ENCODE measurements around the gene IGSF22. TPM values are rescaled to one million over a fixed set of nuclear protein-coding genes. Genes with fewer than 3 reads are reported as not detected.
"Not testable (repeated sequence)": the region's sequence is repeated elsewhere in the genome, so short reads cannot be mapped to it uniquely, and the experiment has no call there.

Gene IGSF22
- total RNA-seq, 1 experiment from 2014 or later, result not detected

GRCh38 chr11:18681949-18682348 is 44.0 kb downstream of the IGSF22 start:
- not testable (repeated sequence) for H3K9me2 ChIP-seq (replicated peaks; ENCODE audit: insufficient read depth, low read length); DNase-seq; H3K9me3 ChIP-seq (ENCODE audit: low read length); H3K4me1 ChIP-seq (ENCODE audit: low read length); H3K27ac ChIP-seq (ENCODE audit: low read length); H3K9ac ChIP-seq (ENCODE audit: low read length); H3K4me3 ChIP-seq (ENCODE audit: low read length); H2AFZ ChIP-seq (ENCODE audit: low read length); H4K20me1 ChIP-seq (ENCODE audit: insufficient read depth, low read depth, low read length); H3K4me2 ChIP-seq (ENCODE audit: low read depth, low read length, poor library complexity, severe bottlenecking); H3K79me2 ChIP-seq (ENCODE audit: low read length); H3K27me3 ChIP-seq (ENCODE audit: low read length); H3K36me3 ChIP-seq (ENCODE audit: insufficient read depth, low read length)

- Histone ChIP-seq H3K4me1 (ENCODE audit: low read length) (no peaks in the 10 kb centered on the region), H3K9me3 (ENCODE audit: low read length) (no peaks in the 10 kb centered on the region), H3K27me3 (ENCODE audit: low read length) (no peaks in the 10 kb centered on the region), H3K4me2 (ENCODE audit: low read depth, low read length, poor library complexity, severe bottlenecking) (no peak overlapping the region), H3K27ac (ENCODE audit: low read length) (no peak overlapping the region), H3K36me3 (ENCODE audit: insufficient read depth, low read length) (no peaks in the 10 kb centered on the region), H2AFZ (ENCODE audit: low read length) (no peak overlapping the region), H3K9ac (ENCODE audit: low read length) (no peak overlapping the region), H3K4me3 (ENCODE audit: low read length) (no peak overlapping the region), H3K79me2 (ENCODE audit: low read length) (no peaks in the 10 kb centered on the region), H3K9me2 (replicated peaks; ENCODE audit: insufficient read depth, low read length) (no peaks in the 10 kb centered on the region), H4K20me1 (ENCODE audit: insufficient read depth, low read depth, low read length) (no peaks in the 10 kb centered on the region)
- no peak for DNase-seq
Observed at GRCh38 chr11:18677560-18677959, 48.4 kb downstream of the IGSF22 start.

- Histone ChIP-seq H3K27me3 (ENCODE audit: low read length) (no peaks in the 10 kb centered on the region), H3K9me3 (ENCODE audit: low read length) (no peaks in the 10 kb centered on the region), H3K79me2 (ENCODE audit: low read length) (no peaks in the 10 kb centered on the region), H2AFZ (ENCODE audit: low read length) (no peak overlapping the region), H3K9me2 (replicated peaks; ENCODE audit: insufficient read depth, low read length) (no peaks in the 10 kb centered on the region), H3K9ac (ENCODE audit: low read length) (no peak overlapping the region), H3K4me2 (ENCODE audit: low read depth, low read length, poor library complexity, severe bottlenecking) (no peak overlapping the region), H3K4me1 (ENCODE audit: low read length) (no peaks in the 10 kb centered on the region), H4K20me1 (ENCODE audit: insufficient read depth, low read depth, low read length) (no peaks in the 10 kb centered on the region), H3K27ac (ENCODE audit: low read length) (no peak overlapping the region), H3K36me3 (ENCODE audit: insufficient read depth, low read length) (no peaks in the 10 kb centered on the region), H3K4me3 (ENCODE audit: low read length) (no peak overlapping the region)
- no peak for DNase-seq
Observed at GRCh38 chr11:18676803-18677202, 49.2 kb downstream of the IGSF22 start.

GRCh38 chr11:18672209-18672608 is 53.8 kb downstream of the IGSF22 start:
- H3K79me2 ChIP-seq (ENCODE audit: low read length); H3K36me3 ChIP-seq (ENCODE audit: insufficient read depth, low read length); DNase-seq; H3K9me3 ChIP-seq (ENCODE audit: low read length); H4K20me1 ChIP-seq (ENCODE audit: insufficient read depth, low read depth, low read length); H3K4me2 ChIP-seq (ENCODE audit: low read depth, low read length, poor library complexity, severe bottlenecking); H3K9me2 ChIP-seq (replicated peaks; ENCODE audit: insufficient read depth, low read length); H3K4me1 ChIP-seq (ENCODE audit: low read length); H3K4me3 ChIP-seq (ENCODE audit: low read length); H3K27ac ChIP-seq (ENCODE audit: low read length); H3K27me3 ChIP-seq (ENCODE audit: low read length); H2AFZ ChIP-seq (ENCODE audit: low read length); H3K9ac ChIP-seq (ENCODE audit: low read length): not testable (repeated sequence)

GRCh38 chr11:18671246-18671645 is 54.7 kb downstream of the IGSF22 start:
- no peak overlapping the region for H3K27ac ChIP-seq (ENCODE audit: low read length)
- no peaks in the 10 kb centered on the region for H3K4me1 ChIP-seq (ENCODE audit: low read length)
- no peaks in the 10 kb centered on the region for H3K27me3 ChIP-seq (ENCODE audit: low read length)
- H3K36me3 ChIP-seq (ENCODE audit: insufficient read depth, low read length), result no peaks in the 10 kb centered on the region
- no peak for DNase-seq
- H2AFZ ChIP-seq (ENCODE audit: low read length), result no peak overlapping the region
- no peak overlapping the region for H3K9ac ChIP-seq (ENCODE audit: low read length)
- H3K9me3 ChIP-seq (ENCODE audit: low read length), result no peaks in the 10 kb centered on the region
- H3K79me2 ChIP-seq (ENCODE audit: low read length), result no peaks in the 10 kb centered on the region
- no peak overlapping the region for H3K4me2 ChIP-seq (ENCODE audit: low read depth, low read length, poor library complexity, severe bottlenecking)
- H3K9me2 ChIP-seq (replicated peaks; ENCODE audit: insufficient read depth, low read length), result no peaks in the 10 kb centered on the region
- H3K4me3 ChIP-seq (ENCODE audit: low read length), result no peak overlapping the region
- no peaks in the 10 kb centered on the region for H4K20me1 ChIP-seq (ENCODE audit: insufficient read depth, low read depth, low read length)

- Histone ChIP-seq H3K4me3 (ENCODE audit: low read length) (no peak overlapping the region), H2AFZ (ENCODE audit: low read length) (no peak overlapping the region), H3K4me2 (ENCODE audit: low read depth, low read length, poor library complexity, severe bottlenecking) (no peak overlapping the region), H3K9me3 (ENCODE audit: low read length) (no peaks in the 10 kb centered on the region), H3K27me3 (ENCODE audit: low read length) (no peaks in the 10 kb centered on the region), H3K79me2 (ENCODE audit: low read length) (no peaks in the 10 kb centered on the region), H4K20me1 (ENCODE audit: insufficient read depth, low read depth, low read length) (no peaks in the 10 kb centered on the region), H3K9ac (ENCODE audit: low read length) (no peak overlapping the region), H3K4me1 (ENCODE audit: low read length) (no peaks in the 10 kb centered on the region), H3K36me3 (ENCODE audit: insufficient read depth, low read length) (no peaks in the 10 kb centered on the region), H3K27ac (ENCODE audit: low read length) (no peak overlapping the region), H3K9me2 (replicated peaks; ENCODE audit: insufficient read depth, low read length) (no peaks in the 10 kb centered on the region)
- no peak for DNase-seq
Observed at GRCh38 chr11:18669711-18670110, 56.3 kb downstream of the IGSF22 start.

- no peaks in the 10 kb centered on the region for H3K36me3 ChIP-seq (ENCODE audit: insufficient read depth, low read length)
- no peak overlapping the region for H3K9ac ChIP-seq (ENCODE audit: low read length)
- no peaks in the 10 kb centered on the region for H3K27me3 ChIP-seq (ENCODE audit: low read length)
- no peaks in the 10 kb centered on the region for H3K4me1 ChIP-seq (ENCODE audit: low read length)
- H3K4me3 ChIP-seq (ENCODE audit: low read length), result no peak overlapping the region
- no peaks in the 10 kb centered on the region for H4K20me1 ChIP-seq (ENCODE audit: insufficient read depth, low read depth, low read length)
- H3K79me2 ChIP-seq (ENCODE audit: low read length), result no peaks in the 10 kb centered on the region
- H2AFZ ChIP-seq (ENCODE audit: low read length), result no peak overlapping the region
- DNase-seq, result no peak
- H3K9me3 ChIP-seq (ENCODE audit: low read length), result no peaks in the 10 kb centered on the region
- H3K9me2 ChIP-seq (replicated peaks; ENCODE audit: insufficient read depth, low read length), result no peaks in the 10 kb centered on the region
- H3K27ac ChIP-seq (ENCODE audit: low read length), result no peak overlapping the region
- H3K4me2 ChIP-seq (ENCODE audit: low read depth, low read length, poor library complexity, severe bottlenecking), result no peak overlapping the region
Observed at GRCh38 chr11:18669219-18669596, 56.8 kb downstream of the IGSF22 start.

- H2AFZ ChIP-seq (ENCODE audit: low read length), result no peak overlapping the region
- no peak overlapping the region for H3K4me2 ChIP-seq (ENCODE audit: low read depth, low read length, poor library complexity, severe bottlenecking)
Observed at GRCh38 chr11:18668131-18668530, 57.9 kb downstream of the IGSF22 start.

GRCh38 chr11:18665353-18665872 is 60.6 kb downstream of the IGSF22 start:
- H3K9me3 ChIP-seq (ENCODE audit: low read length); H2AFZ ChIP-seq (ENCODE audit: low read length); H3K79me2 ChIP-seq (ENCODE audit: low read length); H4K20me1 ChIP-seq (ENCODE audit: insufficient read depth, low read depth, low read length); H3K36me3 ChIP-seq (ENCODE audit: insufficient read depth, low read length); DNase-seq; H3K27me3 ChIP-seq (ENCODE audit: low read length); H3K9ac ChIP-seq (ENCODE audit: low read length); H3K4me3 ChIP-seq (ENCODE audit: low read length); H3K4me2 ChIP-seq (ENCODE audit: low read depth, low read length, poor library complexity, severe bottlenecking); H3K4me1 ChIP-seq (ENCODE audit: low read length); H3K27ac ChIP-seq (ENCODE audit: low read length); H3K9me2 ChIP-seq (replicated peaks; ENCODE audit: insufficient read depth, low read length): not testable (repeated sequence)

More at GRCh38 chr11:18668131-18668530, 57.9 kb downstream of the IGSF22 start:
- no peak overlapping the region for H3K27ac ChIP-seq (ENCODE audit: low read length)
- H3K9ac ChIP-seq (ENCODE audit: low read length), result no peak overlapping the region
- no peaks in the 10 kb centered on the region for H3K4me1 ChIP-seq (ENCODE audit: low read length)
- H4K20me1 ChIP-seq (ENCODE audit: insufficient read depth, low read depth, low read length), result no peaks in the 10 kb centered on the region
- no peak for DNase-seq
- H3K9me3 ChIP-seq (ENCODE audit: low read length), result no peaks in the 10 kb centered on the region
- H3K4me3 ChIP-seq (ENCODE audit: low read length), result no peak overlapping the region
- no peaks in the 10 kb centered on the region for H3K27me3 ChIP-seq (ENCODE audit: low read length)
- H3K9me2 ChIP-seq (replicated peaks; ENCODE audit: insufficient read depth, low read length), result no peaks in the 10 kb centered on the region
- no peaks in the 10 kb centered on the region for H3K36me3 ChIP-seq (ENCODE audit: insufficient read depth, low read length)
- H3K79me2 ChIP-seq (ENCODE audit: low read length), result no peaks in the 10 kb centered on the region
